ENCODE measurements around the gene COQ10A. TPM values are rescaled to one million over a fixed set of nuclear protein-coding genes. Genes with fewer than 3 reads are reported as not detected.

The COQ10A gene
- total and polyA plus RNA-seq, 2 of the 13 experiments (the other 11 are each of a cell fraction or from before 2014, with no cell fraction given): 21.0 to 37.3 TPM

- TF ChIP-seq PCBP2 (optimal IDR thresholded peaks at IDR 0.05; ENCODE audit: low read depth, low read length, poor library complexity, severe bottlenecking) (no peak), ZNF441 (CRISPR knock-in tag; IDR thresholded peaks at IDR 0.05; ENCODE audit: borderline replicate concordance) (peak; percentile 28; the same call in 1 of the 2 replicates), ZNF10 (CRISPR knock-in tag; IDR thresholded peaks at IDR 0.05; ENCODE audit: borderline replicate concordance, low read depth) (no peak), YEATS4 (CRISPR knock-in tag; IDR thresholded peaks at IDR 0.05; ENCODE audit: borderline replicate concordance) (peak; percentile 82; the same call in 1 of the 2 replicates), NCOA2 (CRISPR knock-in tag; IDR thresholded peaks at IDR 0.05) (no peak), KLF11 (CRISPR knock-in tag; IDR thresholded peaks at IDR 0.05) (no peak; the same call in 1 of the 2 replicates), CBX2 (IDR thresholded peaks at IDR 0.05; ENCODE audit: low read depth, low read length) (no peak), CBX2 (CRISPR knock-in tag; IDR thresholded peaks at IDR 0.05; ENCODE audit: low read depth) (no peak), NONO (IDR thresholded peaks at IDR 0.05) (no peak), NONO (CRISPR knock-in tag; conservative IDR thresholded peaks at IDR 0.05) (peak; percentile 27; the same call in 1 of the 2 replicates), E2F5 (CRISPR knock-in tag; conservative IDR thresholded peaks at IDR 0.05) (no peak), ZNF652 (CRISPR knock-in tag; IDR thresholded peaks at IDR 0.05; ENCODE audit: borderline replicate concordance, low read depth) (no peak), RBFOX2 (IDR thresholded peaks at IDR 0.05; ENCODE audit: low read depth, low read length) (peak; percentile 94), HNF1B (CRISPR knock-in tag; IDR thresholded peaks at IDR 0.05) (peak; percentile 73), ZNF430 (CRISPR knock-in tag; IDR thresholded peaks at IDR 0.05) (no peak), NPAS2 (CRISPR knock-in tag; IDR thresholded peaks at IDR 0.05; ENCODE audit: borderline replicate concordance) (no peak), ZFP36L2 (CRISPR knock-in tag; IDR thresholded peaks at IDR 0.05) (no peak), NFIB (CRISPR knock-in tag; IDR thresholded peaks at IDR 0.05; ENCODE audit: borderline replicate concordance) (no peak), ZMYM3 (CRISPR knock-in tag; IDR thresholded peaks at IDR 0.05) (peak; percentile 50), RAD21 (CRISPR knock-in tag; IDR thresholded peaks at IDR 0.05) (peak; percentile 62), ZNF205 (CRISPR knock-in tag; IDR thresholded peaks at IDR 0.05) (peak; percentile 65; the same call in 1 of the 2 replicates), ZNF777 (CRISPR knock-in tag; IDR thresholded peaks at IDR 0.05) (peak; percentile 72), ZNF337 (CRISPR knock-in tag; IDR thresholded peaks at IDR 0.05; ENCODE audit: borderline replicate concordance, low read depth) (peak; percentile 73; the same call in 1 of the 2 replicates), ZNF7 (CRISPR knock-in tag; IDR thresholded peaks at IDR 0.05) (no peak)
- TF ChIP-seq, protein P1, sequence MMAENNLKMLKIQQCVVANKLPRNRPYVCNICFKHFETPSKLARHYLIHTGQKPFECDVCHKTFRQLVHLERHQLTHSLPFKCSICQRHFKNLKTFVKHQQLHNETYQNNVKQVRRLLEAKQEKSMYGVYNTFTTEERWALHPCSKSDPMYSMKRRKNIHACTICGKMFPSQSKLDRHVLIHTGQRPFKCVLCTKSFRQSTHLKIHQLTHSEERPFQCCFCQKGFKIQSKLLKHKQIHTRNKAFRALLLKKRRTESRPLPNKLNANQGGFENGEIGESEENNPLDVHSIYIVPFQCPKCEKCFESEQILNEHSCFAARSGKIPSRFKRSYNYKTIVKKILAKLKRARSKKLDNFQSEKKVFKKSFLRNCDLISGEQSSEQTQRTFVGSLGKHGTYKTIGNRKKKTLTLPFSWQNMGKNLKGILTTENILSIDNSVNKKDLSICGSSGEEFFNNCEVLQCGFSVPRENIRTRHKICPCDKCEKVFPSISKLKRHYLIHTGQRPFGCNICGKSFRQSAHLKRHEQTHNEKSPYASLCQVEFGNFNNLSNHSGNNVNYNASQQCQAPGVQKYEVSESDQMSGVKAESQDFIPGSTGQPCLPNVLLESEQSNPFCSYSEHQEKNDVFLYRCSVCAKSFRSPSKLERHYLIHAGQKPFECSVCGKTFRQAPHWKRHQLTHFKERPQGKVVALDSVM (CRISPR knock-in tag; IDR thresholded peaks at IDR 0.05): peak; percentile 43; the same call in 1 of the 2 replicates
- TF ChIP-seq, protein P2, sequence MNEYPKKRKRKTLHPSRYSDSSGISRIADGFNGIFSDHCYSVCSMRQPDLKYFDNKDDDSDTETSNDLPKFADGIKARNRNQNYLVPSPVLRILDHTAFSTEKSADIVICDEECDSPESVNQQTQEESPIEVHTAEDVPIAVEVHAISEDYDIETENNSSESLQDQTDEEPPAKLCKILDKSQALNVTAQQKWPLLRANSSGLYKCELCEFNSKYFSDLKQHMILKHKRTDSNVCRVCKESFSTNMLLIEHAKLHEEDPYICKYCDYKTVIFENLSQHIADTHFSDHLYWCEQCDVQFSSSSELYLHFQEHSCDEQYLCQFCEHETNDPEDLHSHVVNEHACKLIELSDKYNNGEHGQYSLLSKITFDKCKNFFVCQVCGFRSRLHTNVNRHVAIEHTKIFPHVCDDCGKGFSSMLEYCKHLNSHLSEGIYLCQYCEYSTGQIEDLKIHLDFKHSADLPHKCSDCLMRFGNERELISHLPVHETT (CRISPR knock-in tag; conservative IDR thresholded peaks at IDR 0.05): 0 out of 2 replicates have a peak, but pooled peaks have one; percentile 60
Observed at GRCh38 chr12:56266693-56267442, at the start of gene COQ10A (continued).

Data from HepG2 (cell line).